Epithelial cell of proximal tubule (primary cell): ENCODE data around the gene OLAH. TPM values are rescaled to one million over a fixed set of nuclear protein-coding genes. Genes with fewer than 3 reads are reported as not detected.

Experiments used
- total RNA-seq: library from RNA; depleted of rRNA; stranded (reverse); fragments of >200 nt; gene quantifications from 2 replicates; pipeline ENCODE4 v1.2.3, GENCODE V29; 2015

The OLAH gene
- total RNA-seq, 1 donor from 2014 or later: 4.3 TPM

Other genes with a start within 250 kb of the OLAH start
- gene CDNF, start 205.9 kb upstream of the OLAH start, total RNA-seq: 0.29 TPM in 1 of 2 replicates, not detected in the other
- gene HSPA14, start 205.6 kb upstream of the OLAH start, total RNA-seq: 10.7 and 17.7 TPM in 2 replicates
- 12.1 and 13.2 TPM in 2 replicates for gene MSANTD7, start 205.6 kb upstream of the OLAH start, total RNA-seq
- 16.5 and 26.8 TPM in 2 replicates for gene SUV39H2, start 165.1 kb upstream of the OLAH start, total RNA-seq
- 5.4 and 8.2 TPM in 2 replicates for gene DCLRE1C, start 89.8 kb upstream of the OLAH start, total RNA-seq
- not detected in 2 replicates for gene MEIG1, start 84.6 kb upstream of the OLAH start, total RNA-seq
- gene ACBD7, start 44.8 kb downstream of the OLAH start, total RNA-seq: 1.2 and 1.6 TPM in 2 replicates
- gene RPP38, start 53.4 kb downstream of the OLAH start, total RNA-seq: 19.9 and 26.1 TPM in 2 replicates
- gene NMT2, start 124.8 kb downstream of the OLAH start, total RNA-seq: 28.5 and 31.0 TPM in 2 replicates